HCT116 (cell line): ENCODE data around the gene TIMM13. TPM values are rescaled to one million over a fixed set of nuclear protein-coding genes. Genes with fewer than 3 reads are reported as not detected.

Experiments
- ATAC-seq: fragments of 200-7000 bp; cut with Tn5 transposase; 2 replicates; pipeline ENCODE4 v1.9.1; 2020; ENCODE audit warnings: mild to moderate bottlenecking, moderate library complexity
- BruUV-seq: library from RNA; stranded (reverse); fragments of 400-500 nt; replicated peaks from 2 replicates; lab custom pipeline; 2021; lab: Mats Ljungman, UMichigan
- CTCF ChIA-PET: fragments of 300-600 bp; sonication (Branson Sonifier 250); formaldehyde crosslinking; loops from one replicate; lab custom pipeline; 2021; ENCODE audit warnings: antibody characterized with exemption; lab: Charles Lee
- POLR2A ChIA-PET: fragments of 300-600, 350-600 bp; sonication (Branson Sonifier 250); formaldehyde crosslinking; loops from one replicate; lab custom pipeline; 2021; ENCODE audit warnings: antibody characterized with exemption; lab: Charles Lee
- RAD21 ChIA-PET, 2 experiments: fragments of 300-600 bp; sonication (Branson Sonifier 250); formaldehyde crosslinking; loops; one replicate each; lab custom pipeline; 2023; ENCODE audit warnings: low total read pairs in 2 of 2; ENCODE audit not compliant: uncharacterized antibody in 2 of 2, unreplicated experiment in 2 of 2, low non-redundant PET in 1 of 2; lab: Charles Lee
- DNase-seq: peaks from one replicate; pipeline ENCODE4 v3.0.0-alpha.2; 2010; ENCODE audit warnings: low read depth, low spot score
- H2AFZ ChIP-seq: fragments of 200-600 bp; shearing (Covaris generic), sonication (generic); 2 replicates; pipeline ENCODE4 v1.6.1; 2017; ENCODE audit warnings: low read depth, mixed run types, mixed read lengths, antibody characterized with exemption, low read length; ENCODE audit not compliant: poor library complexity, severe bottlenecking
- H3K27ac ChIP-seq: 2 replicates; pipeline ENCODE4 v1.5.1; 2012; ENCODE audit warnings: low read depth, low read length
- H3K27me3 ChIP-seq: fragments of 200-600 bp; sonication (generic); 2 replicates; pipeline ENCODE4 v1.6.1; 2016; ENCODE audit warnings: mixed run types, low read length, mixed read lengths; ENCODE audit not compliant: insufficient read depth
- H3K36me3 ChIP-seq, 2 experiments: fragments of 200-500 bp in 1 of 2; fragments of 200-600 bp in 1 of 2; sonication (Bioruptor generic) in 1 of 2; sonication (generic) in 1 of 2; 2 replicates each; pipeline versions ENCODE4 v1.5.1 to v1.6.1; 2014 to 2016; ENCODE audit warnings: low read length in 2 of 2, inconsistent platforms in 1 of 2, mixed read lengths in 1 of 2, mixed run types in 1 of 2; ENCODE audit not compliant: insufficient read depth in 2 of 2, control insufficient read depth in 1 of 2
- H3K4me1 ChIP-seq, 2 experiments: fragments of 200-600 bp in 1 of 2; sonication (generic) in 1 of 2; 2 replicates each; pipeline versions ENCODE4 v1.5.1 to v1.6.1; 2012 to 2017; ENCODE audit warnings: low read length in 2 of 2, inconsistent platforms in 1 of 2, mild to moderate bottlenecking in 1 of 2, mixed read lengths in 1 of 2, mixed run types in 1 of 2, moderate library complexity in 1 of 2; ENCODE audit not compliant: insufficient read depth in 2 of 2, control insufficient read depth in 1 of 2
- H3K4me2 ChIP-seq: fragments of 200-600 bp; sonication (generic); 2 replicates; pipeline ENCODE4 v1.6.1; 2017; ENCODE audit warnings: mixed run types, low read length, mixed read lengths
- H3K4me3 ChIP-seq, 2 experiments: fragments of 200-600 bp in 1 of 2; sonication (generic) in 1 of 2; replicated peaks in 1 of 2; 2 replicates each; pipeline ENCODE4 v1.5.1; 2011 to 2016; ENCODE audit warnings: low read length in 2 of 2, control low read depth in 1 of 2, low read depth in 1 of 2, mild to moderate bottlenecking in 1 of 2, mixed read lengths in 1 of 2, mixed run types in 1 of 2
- H3K79me2 ChIP-seq: fragments of 200-600 bp; sonication (generic); 2 replicates; pipeline ENCODE4 v1.6.1; 2017; ENCODE audit warnings: mild to moderate bottlenecking, mixed run types, low read length, moderate library complexity, mixed read lengths; ENCODE audit not compliant: insufficient read depth
- H3K9ac ChIP-seq: fragments of 200-600 bp; sonication (generic); 2 replicates; pipeline ENCODE4 v1.6.1; 2016; ENCODE audit warnings: low read length, mixed read lengths
- H3K9me2 ChIP-seq: fragments of 200-600 bp; sonication (generic), shearing (Covaris generic); 2 replicates; pipeline ENCODE4 v1.6.1; 2017; ENCODE audit warnings: mixed run types, mild to moderate bottlenecking, moderate library complexity; ENCODE audit not compliant: insufficient read depth
- H3K9me3 ChIP-seq, 2 experiments: fragments of 200-500 bp in 1 of 2; fragments of 200-600 bp in 1 of 2; sonication (Bioruptor generic) in 1 of 2; sonication (generic) in 1 of 2; 2 replicates each; pipeline ENCODE4 v1.6.1; 2014 to 2017; ENCODE audit warnings: low read length in 2 of 2, mixed read lengths in 2 of 2, inconsistent platforms in 1 of 2, low read depth in 1 of 2, mild to moderate bottlenecking in 1 of 2, mixed run types in 1 of 2, moderate library complexity in 1 of 2; ENCODE audit not compliant: control insufficient read depth in 1 of 2, insufficient read depth in 1 of 2
- H4K20me1 ChIP-seq: fragments of 200-600 bp; sonication (generic), shearing (Covaris generic); 2 replicates; pipeline ENCODE4 v1.6.1; 2017; ENCODE audit warnings: mixed run types, mild to moderate bottlenecking, moderate library complexity; ENCODE audit not compliant: insufficient read depth
- ATF3 ChIP-seq: IDR thresholded peaks from 2 replicates; pipeline ENCODE4 v1.6.1; 2012
- CTCF ChIP-seq, 3 experiments: fragments of 200-600 bp in 1 of 3; sonication (generic) in 1 of 3; IDR thresholded peaks in 2 of 3; conservative IDR thresholded peaks in 1 of 3; 2 replicates each; pipeline ENCODE4 v1.5.1; 2012 to 2017; ENCODE audit warnings: low read depth in 2 of 3, low read length in 2 of 3, antibody characterized with exemption in 1 of 3, borderline replicate concordance in 1 of 3, control low read depth in 1 of 3, mild to moderate bottlenecking in 1 of 3, mixed read lengths in 1 of 3, mixed run types in 1 of 3, moderate library complexity in 1 of 3; ENCODE audit not compliant: insufficient read depth in 1 of 3
- EGR1 ChIP-seq: IDR thresholded peaks from 2 replicates; pipeline ENCODE4 v1.6.1; 2012; ENCODE audit warnings: low read depth
- ELF1 ChIP-seq: IDR thresholded peaks from 2 replicates; pipeline ENCODE4 v1.6.1; 2012; ENCODE audit warnings: low read depth, borderline replicate concordance
- FOSL1 ChIP-seq: IDR thresholded peaks from 2 replicates; pipeline ENCODE4 v1.6.1; 2012; ENCODE audit warnings: low read depth
- JUND ChIP-seq: IDR thresholded peaks from 2 replicates; pipeline ENCODE4 v1.6.1; 2012
- SIN3A ChIP-seq: IDR thresholded peaks from 2 replicates; pipeline ENCODE4 v1.6.1; 2012; ENCODE audit warnings: low read depth
- SP1 ChIP-seq: IDR thresholded peaks from 2 replicates; pipeline ENCODE4 v1.6.1; 2012; ENCODE audit warnings: low read depth
- TCF7L2 ChIP-seq: IDR thresholded peaks from 2 replicates; pipeline ENCODE4 v1.7.0; 2011; ENCODE audit warnings: borderline replicate concordance, inconsistent platforms; ENCODE audit not compliant: insufficient read depth, insufficient read length; ENCODE audit errors: extremely low read depth
- YY1 ChIP-seq: IDR thresholded peaks from 2 replicates; pipeline ENCODE4 v1.6.1; 2011; ENCODE audit warnings: low read length, low read depth, moderate library complexity, mild to moderate bottlenecking; ENCODE audit not compliant: insufficient replicate concordance; ENCODE audit errors: extremely low read depth
- ZBTB33 ChIP-seq: IDR thresholded peaks from 2 replicates; pipeline ENCODE4 v1.6.1; 2011; ENCODE audit warnings: mild to moderate bottlenecking, low read length, moderate library complexity; ENCODE audit not compliant: insufficient replicate concordance; ENCODE audit errors: extremely low read depth
- ZFX ChIP-seq: fragments of 450-650 bp; IDR thresholded peaks from 2 replicates; pipeline ENCODE4 v1.6.1; 2017
- ZNF274 ChIP-seq: fragments of 200-500 bp; sonication (Bioruptor generic); IDR thresholded peaks from 2 replicates; pipeline ENCODE4 v1.6.1; 2014; ENCODE audit warnings: mild to moderate bottlenecking, low read depth, low read length, inconsistent platforms
- intact Hi-C: fragments of 100-400 bp; cut with micrococcal nuclease; formaldehyde crosslinking; loops from 2 replicates; pipeline ENCODE4 v1.10.0; 2022
- total RNA-seq: library from RNA; stranded (reverse); gene quantifications from one replicate; pipeline ENCODE4 v1.2.1, GENCODE V29; 2021; ENCODE audit not compliant: unreplicated experiment

Gene TIMM13
- total RNA-seq, 1 experiment from 2014 or later = 151 TPM

GRCh38 chr19:2444251-2445002 is 17.0 kb upstream of the TIMM13 start:
- Histone ChIP-seq H3K4me2 (no peak overlapping the region), H3K36me3 (peaks cover 30 to 32% of the 10 kb centered on the region in 2 experiments; a peak in 3 of 4 replicates), H3K9ac (no peak overlapping the region), H3K27me3 (no peaks in the 10 kb centered on the region), H3K4me3 (no peak overlapping the region), H3K9me2 (no peaks in the 10 kb centered on the region), H3K79me2 (peaks cover 92% of the 10 kb centered on the region), H4K20me1 (0 out of 2 replicates have a peak, but pooled peaks cover 4% of the 10 kb centered on the region), H3K27ac (no peak overlapping the region), H3K9me3 (no peaks in the 10 kb centered on the region)
- ATAC-seq = no peak
- ChIA-PET POLR2A (no interaction called here), CTCF (no interaction called here), RAD21 (no interaction called here)
- intact Hi-C loops = no loop called here
- no peak for DNase-seq
- no peak for TF ChIP-seq SP1
- TF ChIP-seq, all 23 proteins: peak for 0
- Histone ChIP-seq H3K4me1 (no peaks in the 10 kb centered on the region), H2AFZ (no peak overlapping the region)
- BruUV-seq = no TSS peak

- H3K4me1 ChIP-seq = no peaks in the 10 kb centered on the region
- peaks cover 30 to 32% of the 10 kb centered on the region in 2 experiments; a peak in 3 of 4 replicates for H3K36me3 ChIP-seq
- peaks cover 92% of the 10 kb centered on the region for H3K79me2 ChIP-seq
- POLR2A ChIA-PET = no interaction called here
- no peak overlapping the region for H3K27ac ChIP-seq
- no peaks in the 10 kb centered on the region for H3K9me2 ChIP-seq
- CTCF ChIA-PET = no interaction called here
- no peaks in the 10 kb centered on the region for H3K9me3 ChIP-seq
- no peaks in the 10 kb centered on the region for H3K27me3 ChIP-seq
- DNase-seq (no peak), ATAC-seq (no peak)
- H3K4me3 ChIP-seq = no peak overlapping the region
- BruUV-seq = no TSS peak
- intact Hi-C loops = no loop called here
- H3K4me2 ChIP-seq = no peak overlapping the region
- no peak overlapping the region for H3K9ac ChIP-seq
- 0 out of 2 replicates have a peak, but pooled peaks cover 4% of the 10 kb centered on the region for H4K20me1 ChIP-seq
- no peak overlapping the region for H2AFZ ChIP-seq
- RAD21 ChIA-PET = no interaction called here
- TF ChIP-seq JUND (no peak), ATF3 (no peak), CTCF (IDR thresholded peaks at IDR 0.05 in 2 of 3, conservative IDR thresholded peaks at IDR 0.05 in 1 of 3; ENCODE audit: borderline replicate concordance in 1 of 3, insufficient read depth in 1 of 3, low read depth in 2 of 3, low read length in 2 of 3) (no peak), ZNF274 (no peak), EGR1 (no peak), ZBTB33 (no peak), ELF1 (no peak), ZFX (no peak), TCF7L2 (no peak), YY1 (no peak), SIN3A (no peak), SP1 (no peak), FOSL1 (no peak)
These were observed 16.4 kb upstream of the TIMM13 start for GRCh38 chr19:2443785-2444182.
